ENCODE measurements around the gene GREB1.
"Not testable (repeated sequence)": the region's sequence is repeated elsewhere in the genome, so short reads cannot be mapped to it uniquely, and the experiment has no call there.

Gene GREB1

GRCh38 chr2:11658208-11659114 lies 124.6 kb downstream of the GREB1 start:
- no peaks in the 10 kb centered on the region for H3K36me3 ChIP-seq (ENCODE audit: control insufficient read depth, insufficient read depth, low read length)
- peaks cover 8% of the 10 kb centered on the region for H3K9me3 ChIP-seq (ENCODE audit: control insufficient read depth, low read length)
- H3K27ac ChIP-seq (ENCODE audit: low read depth, low read length, severe bottlenecking), result no peak overlapping the region
- H3K4me3 ChIP-seq (ENCODE audit: extremely low read depth, insufficient read depth, low read length, poor library complexity, severe bottlenecking), result no peak overlapping the region
- H3K4me1 ChIP-seq (ENCODE audit: control insufficient read depth, insufficient read depth, low read length, poor library complexity, severe bottlenecking), result no peaks in the 10 kb centered on the region
- WGBS, 2 experiments (ENCODE audit: insufficient coverage in 2 of 2), result 93 to 97% methylated on average over 14 to 17 of the region's 19 CpGs

- WGBS, 2 experiments (ENCODE audit: insufficient coverage in 2 of 2), result 85 to 93% methylated on average over 10 to 11 of the region's 11 CpGs
- Histone ChIP-seq H3K36me3 (ENCODE audit: control insufficient read depth, insufficient read depth, low read length) (no peaks in the 10 kb centered on the region), H3K9me3 (ENCODE audit: control insufficient read depth, low read length) (peaks cover 8% of the 10 kb centered on the region), H3K4me1 (ENCODE audit: control insufficient read depth, insufficient read depth, low read length, poor library complexity, severe bottlenecking) (no peaks in the 10 kb centered on the region), H3K4me3 (ENCODE audit: extremely low read depth, insufficient read depth, low read length, poor library complexity, severe bottlenecking) (no peak overlapping the region), H3K27ac (ENCODE audit: low read depth, low read length, severe bottlenecking) (no peak overlapping the region)
Measured at GRCh38 chr2:11659115-11659475, 125.2 kb downstream of the GREB1 start.

GRCh38 chr2:11659851-11660250 lies 126.0 kb downstream of the GREB1 start:
- peaks cover 8% of the 10 kb centered on the region for H3K9me3 ChIP-seq (ENCODE audit: control insufficient read depth, low read length)
- no peak overlapping the region for H3K27ac ChIP-seq (ENCODE audit: low read depth, low read length, severe bottlenecking)
- H3K4me1 ChIP-seq (ENCODE audit: control insufficient read depth, insufficient read depth, low read length, poor library complexity, severe bottlenecking), result no peaks in the 10 kb centered on the region
- 97 to 100% methylated on average over 7 to 10 of the region's 10 CpGs for WGBS, 2 experiments (ENCODE audit: insufficient coverage in 2 of 2)
- H3K36me3 ChIP-seq (ENCODE audit: control insufficient read depth, insufficient read depth, low read length), result no peaks in the 10 kb centered on the region
- no peak overlapping the region for H3K4me3 ChIP-seq (ENCODE audit: extremely low read depth, insufficient read depth, low read length, poor library complexity, severe bottlenecking)

- not testable (repeated sequence) for H3K4me1 ChIP-seq (ENCODE audit: control insufficient read depth, insufficient read depth, low read length, poor library complexity, severe bottlenecking); H3K36me3 ChIP-seq (ENCODE audit: control insufficient read depth, insufficient read depth, low read length); H3K27ac ChIP-seq (ENCODE audit: low read depth, low read length, severe bottlenecking); H3K4me3 ChIP-seq (ENCODE audit: extremely low read depth, insufficient read depth, low read length, poor library complexity, severe bottlenecking); H3K9me3 ChIP-seq (ENCODE audit: control insufficient read depth, low read length)
- WGBS, 2 experiments (ENCODE audit: insufficient coverage in 2 of 2), result 89 to 92% methylated on average over 2 of the region's 2 CpGs
Measured at GRCh38 chr2:11660396-11660795, 126.6 kb downstream of the GREB1 start.

- no peak overlapping the region for H3K27ac ChIP-seq (ENCODE audit: low read depth, low read length, severe bottlenecking)
- no peaks in the 10 kb centered on the region for H3K4me1 ChIP-seq (ENCODE audit: control insufficient read depth, insufficient read depth, low read length, poor library complexity, severe bottlenecking)
- WGBS, 2 experiments (ENCODE audit: insufficient coverage in 2 of 2), result 91 to 93% methylated on average over 12 to 18 of the region's 18 CpGs
- no peaks in the 10 kb centered on the region for H3K36me3 ChIP-seq (ENCODE audit: control insufficient read depth, insufficient read depth, low read length)
- peaks cover 8% of the 10 kb centered on the region for H3K9me3 ChIP-seq (ENCODE audit: control insufficient read depth, low read length)
- no peak overlapping the region for H3K4me3 ChIP-seq (ENCODE audit: extremely low read depth, insufficient read depth, low read length, poor library complexity, severe bottlenecking)
Measured at GRCh38 chr2:11661891-11662435, 128.1 kb downstream of the GREB1 start.

GRCh38 chr2:11662882-11663281 lies 129.0 kb downstream of the GREB1 start:
- Histone ChIP-seq H3K36me3 (ENCODE audit: control insufficient read depth, insufficient read depth, low read length) (no peaks in the 10 kb centered on the region), H3K27ac (ENCODE audit: low read depth, low read length, severe bottlenecking) (no peak overlapping the region), H3K9me3 (ENCODE audit: control insufficient read depth, low read length) (peaks cover 8% of the 10 kb centered on the region), H3K4me3 (ENCODE audit: extremely low read depth, insufficient read depth, low read length, poor library complexity, severe bottlenecking) (no peak overlapping the region), H3K4me1 (ENCODE audit: control insufficient read depth, insufficient read depth, low read length, poor library complexity, severe bottlenecking) (no peaks in the 10 kb centered on the region)

GRCh38 chr2:11663427-11663826 lies 129.6 kb downstream of the GREB1 start:
- no peaks in the 10 kb centered on the region for H3K4me1 ChIP-seq (ENCODE audit: control insufficient read depth, insufficient read depth, low read length, poor library complexity, severe bottlenecking)
- no peak overlapping the region for H3K27ac ChIP-seq (ENCODE audit: low read depth, low read length, severe bottlenecking)
- WGBS, 2 experiments (ENCODE audit: insufficient coverage in 2 of 2), result no CpG with 5 or more reads among the region's 2 CpGs
- H3K4me3 ChIP-seq (ENCODE audit: extremely low read depth, insufficient read depth, low read length, poor library complexity, severe bottlenecking), result no peak overlapping the region
- no peaks in the 10 kb centered on the region for H3K36me3 ChIP-seq (ENCODE audit: control insufficient read depth, insufficient read depth, low read length)
- peaks cover 8% of the 10 kb centered on the region for H3K9me3 ChIP-seq (ENCODE audit: control insufficient read depth, low read length)

- H3K9me3 ChIP-seq (ENCODE audit: control insufficient read depth, low read length), result peaks cover 8% of the 10 kb centered on the region
- WGBS, 2 experiments (ENCODE audit: insufficient coverage in 2 of 2), result 80 to 93% methylated on average over 3 to 6 of the region's 11 CpGs
- H3K4me1 ChIP-seq (ENCODE audit: control insufficient read depth, insufficient read depth, low read length, poor library complexity, severe bottlenecking), result peaks cover 1% of the 10 kb centered on the region
- no peak overlapping the region for H3K4me3 ChIP-seq (ENCODE audit: extremely low read depth, insufficient read depth, low read length, poor library complexity, severe bottlenecking)
- no peaks in the 10 kb centered on the region for H3K36me3 ChIP-seq (ENCODE audit: control insufficient read depth, insufficient read depth, low read length)
- no peak overlapping the region for H3K27ac ChIP-seq (ENCODE audit: low read depth, low read length, severe bottlenecking)
Measured at GRCh38 chr2:11665028-11665427, 131.2 kb downstream of the GREB1 start.

GRCh38 chr2:11665510-11666362 lies 131.9 kb downstream of the GREB1 start:
- WGBS, 2 experiments (ENCODE audit: insufficient coverage in 2 of 2), result 84 to 87% methylated on average over 8 to 9 of the region's 10 CpGs
- H3K9me3 ChIP-seq (ENCODE audit: control insufficient read depth, low read length), result peaks cover 8% of the 10 kb centered on the region

GRCh38 chr2:11667194-11667593 lies 133.3 kb downstream of the GREB1 start:
- no peak overlapping the region for H3K4me3 ChIP-seq (ENCODE audit: extremely low read depth, insufficient read depth, low read length, poor library complexity, severe bottlenecking)
- H3K9me3 ChIP-seq (ENCODE audit: control insufficient read depth, low read length), result peaks cover 8% of the 10 kb centered on the region
- H3K4me1 ChIP-seq (ENCODE audit: control insufficient read depth, insufficient read depth, low read length, poor library complexity, severe bottlenecking), result peaks cover 3% of the 10 kb centered on the region
- no peaks in the 10 kb centered on the region for H3K36me3 ChIP-seq (ENCODE audit: control insufficient read depth, insufficient read depth, low read length)
- H3K27ac ChIP-seq (ENCODE audit: low read depth, low read length, severe bottlenecking), result no peak overlapping the region
- 67 to 89% methylated on average over 3 of the region's 3 CpGs for WGBS, 2 experiments (ENCODE audit: insufficient coverage in 2 of 2)

More at GRCh38 chr2:11665510-11666362, 131.9 kb downstream of the GREB1 start:
- H3K4me3 ChIP-seq (ENCODE audit: extremely low read depth, insufficient read depth, low read length, poor library complexity, severe bottlenecking), result no peak overlapping the region
- H3K4me1 ChIP-seq (ENCODE audit: control insufficient read depth, insufficient read depth, low read length, poor library complexity, severe bottlenecking), result peaks cover 3% of the 10 kb centered on the region
- no peak overlapping the region for H3K27ac ChIP-seq (ENCODE audit: low read depth, low read length, severe bottlenecking)
- H3K36me3 ChIP-seq (ENCODE audit: control insufficient read depth, insufficient read depth, low read length), result no peaks in the 10 kb centered on the region

Data from mesodermal cell (in vitro differentiated cells).